Forelimb muscle (tissue), 1 donor: ENCODE measurements around the gene REXO5. TPM values are rescaled to one million over a fixed set of nuclear protein-coding genes. Genes with fewer than 3 reads are reported as not detected.
"Not testable (repeated sequence)": the region's sequence is repeated elsewhere in the genome, so short reads cannot be mapped to it uniquely, and the experiment has no call there.

Experiments
- DNase-seq: peaks from one replicate; pipeline ENCODE4 v3.0.0-alpha.2; 2013; ENCODE audit warnings: low read depth
- polyA plus RNA-seq: library from polyadenylated mRNA; unstranded; fragments of 120-200 nt; gene quantifications from one replicate; pipeline ENCODE4 v1.2.1, GENCODE V29; 2013; ENCODE audit not compliant: insufficient read length

The REXO5 gene
- polyA plus RNA-seq, 1 donor = 5.7 TPM

GRCh38 chr16:20803192-20803560 lies 3.2 kb upstream of the REXO5 start:
- DNase-seq = no peak

GRCh38 chr16:20803561-20804214 lies 2.6 kb upstream of the REXO5 start:
- DNase-seq = no peak

- not testable (repeated sequence) for DNase-seq
Observed at GRCh38 chr16:20805684-20806167, 601 bp upstream of the REXO5 start.

DNA sequence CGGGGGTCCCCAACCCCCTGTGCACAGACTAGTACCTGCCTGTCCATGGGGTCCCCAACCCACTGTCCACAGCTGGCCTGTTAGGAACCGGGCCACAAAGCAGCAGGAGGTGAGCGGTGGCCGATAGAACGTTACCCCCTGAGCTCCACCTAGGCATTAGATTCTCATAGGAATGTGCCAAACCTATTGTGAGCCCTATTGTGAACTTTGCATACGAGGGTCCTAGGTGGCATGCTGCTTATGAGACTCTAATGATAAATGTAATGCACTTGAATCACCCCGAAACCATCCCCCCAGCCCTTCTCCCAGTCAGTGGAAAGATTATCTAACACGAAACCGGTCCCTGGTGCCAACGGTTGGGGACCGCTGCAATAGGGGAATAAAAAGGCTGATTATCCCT lies 1.5 kb downstream of the REXO5 start:
- DNase-seq = no peak

- no peak for DNase-seq
Observed at GRCh38 chr16:20811889-20812439, 5.6 kb downstream of the REXO5 start.

GRCh38 chr16:20812510-20812909 lies 6.2 kb downstream of the REXO5 start:
- no peak for DNase-seq

- DNase-seq = no peak
Observed at GRCh38 chr16:20814784-20815183, 8.5 kb downstream of the REXO5 start.

DNA sequence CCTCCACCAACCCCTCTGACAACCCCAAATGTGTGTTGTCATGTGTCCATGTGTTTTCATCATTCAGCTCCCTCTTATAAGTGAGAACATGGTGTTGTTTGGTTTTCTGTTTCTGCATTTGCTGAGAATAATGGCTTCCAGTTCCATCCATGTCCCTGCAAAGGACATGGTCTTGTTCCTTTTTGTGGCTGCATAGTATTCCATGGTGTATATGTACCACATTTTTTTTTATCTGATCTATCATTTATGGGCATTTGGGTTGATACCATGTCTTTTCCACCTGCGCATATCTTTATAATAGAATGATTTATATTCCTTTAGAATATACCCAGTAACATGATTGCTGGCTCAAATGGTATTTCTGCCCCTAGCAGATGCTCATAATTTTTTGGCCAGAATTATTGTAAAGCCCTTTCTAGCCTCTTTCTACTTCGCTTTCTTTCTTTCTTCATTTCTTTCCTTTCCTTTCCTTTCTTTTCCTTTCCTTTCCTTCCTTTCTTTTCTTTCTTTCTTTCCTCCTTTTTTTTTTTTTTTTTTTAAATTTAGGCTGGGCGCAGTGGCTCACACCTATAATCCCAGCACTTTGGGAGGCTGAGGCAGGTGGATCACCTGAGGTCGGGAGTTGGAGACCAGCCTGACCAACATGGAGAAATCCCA lies 12.7 kb downstream of the REXO5 start:
- DNase-seq = no peak

GRCh38 chr16:20821682-20822081 lies 15.4 kb downstream of the REXO5 start:
- no peak for DNase-seq

GRCh38 chr16:20822521-20823325 lies 16.4 kb downstream of the REXO5 start:
- DNase-seq = no peak

DNA sequence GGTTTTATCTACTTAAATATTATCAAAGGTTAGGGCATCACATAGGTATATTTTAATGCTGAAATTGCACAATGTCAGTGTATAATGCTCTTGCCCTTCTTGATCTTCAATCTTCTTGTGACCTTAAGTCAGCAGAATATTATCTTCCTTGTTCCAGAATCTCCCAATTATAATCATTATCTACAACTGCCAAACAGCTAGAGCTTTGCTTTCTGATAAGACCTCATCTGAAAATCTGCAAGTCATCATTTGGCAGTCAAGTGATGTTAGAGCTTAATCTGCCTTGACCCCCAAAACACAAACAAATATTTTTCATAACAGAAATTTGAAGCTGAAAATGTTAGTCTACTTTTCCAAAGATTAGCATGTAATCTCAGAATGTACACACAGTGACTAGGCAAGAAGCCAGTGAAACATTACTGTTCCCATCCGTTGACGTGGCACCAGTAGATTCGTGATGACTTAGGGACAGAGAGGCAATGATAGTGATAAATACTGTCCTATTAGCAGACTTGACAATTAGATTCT lies 19.8 kb downstream of the REXO5 start:
- no peak for DNase-seq

GRCh38 chr16:20829536-20829935 lies 23.2 kb downstream of the REXO5 start:
- no peak for DNase-seq

GRCh38 chr16:20830372-20830771 lies 24.0 kb downstream of the REXO5 start:
- no peak for DNase-seq

GRCh38 chr16:20833086-20833485 lies 26.8 kb downstream of the REXO5 start:
- DNase-seq = no peak

DNA sequence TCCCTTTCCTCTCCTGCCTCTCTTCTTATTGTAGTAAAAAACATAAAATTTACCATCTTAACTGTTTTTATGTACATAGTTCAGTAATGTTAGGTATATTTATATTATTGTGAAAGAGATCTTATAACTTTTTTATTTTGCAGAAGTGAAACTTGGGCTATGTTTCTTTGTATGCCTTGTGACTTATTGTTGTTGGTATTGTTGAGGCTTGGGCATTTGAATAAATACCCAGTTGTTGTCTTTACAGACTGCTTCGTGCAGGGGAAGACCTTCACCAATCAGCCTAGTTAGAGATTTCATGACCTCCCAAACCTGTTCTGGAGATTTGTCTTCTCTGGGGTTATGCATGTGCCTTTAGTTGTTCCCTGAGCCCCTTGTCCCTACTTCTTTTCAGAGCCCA lies 31.9 kb downstream of the REXO5 start:
- DNase-seq = no peak

DNA sequence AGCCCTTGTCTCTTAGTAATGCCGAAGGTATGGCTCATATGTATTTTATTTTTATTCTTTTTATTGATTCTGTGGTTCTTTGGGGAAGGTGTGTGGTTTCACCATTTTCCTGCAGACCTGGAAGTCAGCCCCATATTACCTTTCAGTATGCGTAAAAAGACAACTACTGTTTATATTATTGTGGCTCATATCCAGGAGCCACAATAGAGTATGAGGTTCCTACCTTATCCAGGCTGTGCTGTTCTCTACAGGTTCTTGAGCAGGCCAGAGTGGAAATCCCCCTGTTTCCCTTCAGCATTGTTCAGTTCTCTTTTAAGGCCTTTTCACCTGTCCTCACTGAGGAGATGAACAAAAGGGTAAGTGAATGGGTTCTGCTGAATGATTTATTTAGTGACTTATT lies 33.2 kb downstream of the REXO5 start:
- no peak for DNase-seq

DNA sequence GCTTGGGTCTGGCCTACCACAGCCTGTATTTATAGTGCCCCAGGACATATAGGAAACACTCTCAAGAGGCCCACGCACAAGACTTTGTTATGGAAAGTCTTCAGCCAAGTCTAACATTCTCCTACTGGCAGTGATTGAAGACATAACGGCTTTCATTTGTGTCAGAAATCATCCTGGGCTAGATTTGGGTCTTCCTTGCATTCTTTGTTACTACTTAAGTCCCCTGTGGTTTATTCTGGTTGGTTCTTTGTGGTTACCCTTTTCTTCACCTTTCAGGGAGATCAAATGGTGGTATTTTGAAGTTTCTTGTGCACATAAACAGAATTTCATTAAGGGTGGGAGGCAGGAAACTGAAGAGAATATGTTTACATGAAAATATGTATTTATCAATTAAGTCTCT lies 37.7 kb downstream of the REXO5 start:
- no peak for DNase-seq

DNA sequence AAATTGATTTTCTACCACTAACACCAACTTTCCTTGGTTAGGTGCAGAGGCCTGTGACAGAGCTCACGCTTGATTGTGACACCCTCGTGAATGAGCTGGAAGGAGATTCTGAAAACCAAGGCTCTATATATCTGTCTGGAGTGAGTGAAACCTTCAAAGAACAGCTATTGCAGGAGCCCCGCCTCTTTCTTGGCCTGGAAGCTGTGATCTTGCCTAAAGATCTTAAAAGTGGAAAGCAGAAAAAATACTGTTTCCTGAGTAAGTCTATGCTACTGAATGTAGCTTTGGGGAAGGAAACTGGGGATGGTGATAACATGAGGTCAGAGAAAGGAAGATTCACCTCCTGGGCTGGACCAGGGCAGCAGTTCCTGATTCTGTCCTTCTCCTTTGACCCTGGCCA lies 38.3 kb downstream of the REXO5 start:
- no peak for DNase-seq

GRCh38 chr16:20846030-20846429 lies 39.7 kb downstream of the REXO5 start:
- no peak for DNase-seq

DNA sequence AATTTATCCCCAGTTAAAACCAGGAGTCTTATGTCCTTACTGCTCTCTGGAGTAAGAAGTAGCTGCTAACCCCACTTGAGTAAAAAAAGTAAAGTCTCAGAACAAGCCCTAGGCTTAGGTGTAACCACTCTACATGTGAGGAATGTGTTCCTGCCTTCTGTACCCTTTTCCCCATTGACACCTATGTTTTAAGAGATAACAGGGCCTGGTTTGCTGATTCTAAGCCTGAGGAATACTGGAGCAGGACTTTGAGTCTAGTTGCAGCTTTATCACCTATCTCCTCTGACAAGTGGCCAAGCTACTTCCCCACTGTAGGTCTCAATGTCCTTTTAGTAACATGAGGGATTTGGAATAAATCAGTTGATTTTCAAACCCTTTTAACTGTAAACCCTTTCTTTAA lies 40.2 kb downstream of the REXO5 start:
- DNase-seq = no peak

GRCh38 chr16:20847550-20847949 lies 41.2 kb downstream of the REXO5 start:
- no peak for DNase-seq
